ENCODE data around the gene COQ8A.

Gene COQ8A

GRCh38 chr1:226948480-226948879, 8.4 kb downstream of the COQ8A start:
- TF ChIP-seq CTCF (conservative IDR thresholded peaks at IDR 0.05; ENCODE audit: low read depth) = no peak
- no peak for DNase-seq (ENCODE audit: low spot score)
- ChIA-PET CTCF (interaction anchor here (0.5 to 0.6 kb wide), 2 partner anchors 17 to 487 kb away, joined by 3 read pairs; no protein-coding TSS in a partner anchor), POLR2A (ENCODE audit: low non-redundant PET) (no interaction called here)
- no peak overlapping the region for H3K27ac ChIP-seq

- no peak for TF ChIP-seq CTCF (conservative IDR thresholded peaks at IDR 0.05; ENCODE audit: low read depth)
- ChIA-PET CTCF (interaction anchor here (0.6 kb wide), 1 partner anchor 16 kb away, joined by 3 read pairs; no protein-coding TSS in a partner anchor), POLR2A (ENCODE audit: low non-redundant PET) (no interaction called here)
- no peak overlapping the region for H3K27ac ChIP-seq
- DNase-seq (ENCODE audit: low spot score) = no peak
Measured at GRCh38 chr1:226948996-226949395, 8.9 kb downstream of the COQ8A start.

- DNase-seq (ENCODE audit: low spot score) = no peak
- POLR2A ChIA-PET (ENCODE audit: low non-redundant PET) = no interaction called here
- CTCF ChIA-PET = no interaction called here
- no peak overlapping the region for H3K27ac ChIP-seq
- no peak for TF ChIP-seq CTCF (conservative IDR thresholded peaks at IDR 0.05; ENCODE audit: low read depth)
Measured at GRCh38 chr1:226949401-226949800, 9.3 kb downstream of the COQ8A start.

- CTCF ChIA-PET = interaction anchor here (0.5 to 1.1 kb wide), 2 partner anchors 10 to 317 kb away, joined by 3 read pairs; partner anchors contain the start of gene COQ8A
- no peak overlapping the region for H3K27ac ChIP-seq
- POLR2A ChIA-PET (ENCODE audit: low non-redundant PET) = no interaction called here
- no peak for DNase-seq (ENCODE audit: low spot score)
- no peak for TF ChIP-seq CTCF (conservative IDR thresholded peaks at IDR 0.05; ENCODE audit: low read depth)
Measured at GRCh38 chr1:226950316-226950715, 10.2 kb downstream of the COQ8A start.

GRCh38 chr1:226950871-226951270, 10.8 kb downstream of the COQ8A start:
- ChIA-PET POLR2A (ENCODE audit: low non-redundant PET) (no interaction called here), CTCF (interaction anchor here (0.5 to 1.1 kb wide), 3 partner anchors 11 to 317 kb away, joined by 3 to 6 read pairs (median 3); partner anchors contain the start of gene COQ8A)
- DNase-seq (ENCODE audit: low spot score) = no peak
- H3K27ac ChIP-seq = no peak overlapping the region
- TF ChIP-seq CTCF (conservative IDR thresholded peaks at IDR 0.05; ENCODE audit: low read depth) = no peak

- ChIA-PET POLR2A (ENCODE audit: low non-redundant PET) (no interaction called here), CTCF (interaction anchor here (0.7 kb wide), 1 partner anchor 105 kb away, joined by 6 read pairs; no protein-coding TSS in a partner anchor)
- TF ChIP-seq CTCF (conservative IDR thresholded peaks at IDR 0.05; ENCODE audit: low read depth) = no peak
Measured at GRCh38 chr1:226951286-226952117, 11.4 kb downstream of the COQ8A start.

More at GRCh38 chr1:226951286-226952117, 11.4 kb downstream of the COQ8A start:
- DNase-seq (ENCODE audit: low spot score) = no peak
- H3K27ac ChIP-seq = no peak overlapping the region

Measured in RWPE1 (cell line).